PC-9 (cell line): Measurements from ENCODE around the gene KATNB1.

ENCODE experiments used
- EZH2 ChIP-seq: fragments of 200-600 bp; sonication (generic); IDR thresholded peaks from 2 replicates; pipeline ENCODE4 v1.8.0; 2017; ENCODE audit warnings: antibody characterized with exemption, low read depth
- TF ChIP-seq, protein P1 (sequence below): fragments of 200-600 bp; sonication (generic); conservative IDR thresholded peaks from 2 replicates; pipeline ENCODE4 v1.6.1; 2017; ENCODE audit warnings: mixed run types, antibody characterized with exemption, mild to moderate bottlenecking, moderate library complexity

DNA sequence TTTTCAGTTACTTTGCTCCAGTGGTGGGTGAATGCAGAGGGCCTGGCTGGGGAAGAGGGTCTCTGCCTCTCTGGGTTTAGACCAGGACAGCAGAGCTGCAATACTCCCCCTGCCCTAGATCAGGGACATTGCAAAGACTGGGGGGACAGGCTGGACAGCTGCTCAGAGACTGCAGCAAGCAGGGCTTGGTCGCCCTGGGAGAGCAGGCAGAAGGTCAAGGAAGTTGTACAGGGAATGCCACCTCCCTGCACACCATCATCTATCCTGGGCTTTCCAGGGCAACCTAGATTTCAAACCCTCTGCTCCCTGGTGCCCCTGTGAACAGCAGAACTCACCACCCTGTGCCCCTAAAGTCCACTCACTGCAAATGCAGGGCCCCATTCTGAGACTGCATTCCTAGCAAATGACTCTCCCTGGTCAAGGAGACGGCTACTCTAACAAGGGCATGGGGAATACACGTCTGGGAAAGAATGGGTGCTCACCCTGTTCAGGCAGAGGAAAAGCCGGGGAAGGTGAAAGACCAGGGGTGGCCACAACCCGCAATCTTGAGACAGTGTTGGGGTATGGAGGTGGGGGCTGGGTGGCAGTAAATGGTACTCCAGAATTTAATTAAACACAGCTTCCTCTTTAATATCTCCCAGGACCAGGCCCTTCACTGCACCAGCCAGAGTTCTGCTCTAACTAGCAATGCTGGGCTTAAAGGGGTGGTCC lies 65.7 kb downstream of the KATNB1 start:
- TF ChIP-seq, protein P1, sequence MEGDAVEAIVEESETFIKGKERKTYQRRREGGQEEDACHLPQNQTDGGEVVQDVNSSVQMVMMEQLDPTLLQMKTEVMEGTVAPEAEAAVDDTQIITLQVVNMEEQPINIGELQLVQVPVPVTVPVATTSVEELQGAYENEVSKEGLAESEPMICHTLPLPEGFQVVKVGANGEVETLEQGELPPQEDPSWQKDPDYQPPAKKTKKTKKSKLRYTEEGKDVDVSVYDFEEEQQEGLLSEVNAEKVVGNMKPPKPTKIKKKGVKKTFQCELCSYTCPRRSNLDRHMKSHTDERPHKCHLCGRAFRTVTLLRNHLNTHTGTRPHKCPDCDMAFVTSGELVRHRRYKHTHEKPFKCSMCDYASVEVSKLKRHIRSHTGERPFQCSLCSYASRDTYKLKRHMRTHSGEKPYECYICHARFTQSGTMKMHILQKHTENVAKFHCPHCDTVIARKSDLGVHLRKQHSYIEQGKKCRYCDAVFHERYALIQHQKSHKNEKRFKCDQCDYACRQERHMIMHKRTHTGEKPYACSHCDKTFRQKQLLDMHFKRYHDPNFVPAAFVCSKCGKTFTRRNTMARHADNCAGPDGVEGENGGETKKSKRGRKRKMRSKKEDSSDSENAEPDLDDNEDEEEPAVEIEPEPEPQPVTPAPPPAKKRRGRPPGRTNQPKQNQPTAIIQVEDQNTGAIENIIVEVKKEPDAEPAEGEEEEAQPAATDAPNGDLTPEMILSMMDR: peak; percentile 42; the same call in 1 of the 2 replicates
- TF ChIP-seq EZH2: no peak
